Eye (tissue), 1 donor: ENCODE data around the gene PTPRT.

Experiments
- DNase-seq: peaks from one replicate; pipeline ENCODE4 v3.0.0-alpha.2; 2015

Gene PTPRT

GRCh38 chr20:42507874-42508273, 681.8 kb downstream of the PTPRT start:
- DNase-seq, result no peak

GRCh38 chr20:42506397-42506796, 683.3 kb downstream of the PTPRT start:
- no peak for DNase-seq

DNA sequence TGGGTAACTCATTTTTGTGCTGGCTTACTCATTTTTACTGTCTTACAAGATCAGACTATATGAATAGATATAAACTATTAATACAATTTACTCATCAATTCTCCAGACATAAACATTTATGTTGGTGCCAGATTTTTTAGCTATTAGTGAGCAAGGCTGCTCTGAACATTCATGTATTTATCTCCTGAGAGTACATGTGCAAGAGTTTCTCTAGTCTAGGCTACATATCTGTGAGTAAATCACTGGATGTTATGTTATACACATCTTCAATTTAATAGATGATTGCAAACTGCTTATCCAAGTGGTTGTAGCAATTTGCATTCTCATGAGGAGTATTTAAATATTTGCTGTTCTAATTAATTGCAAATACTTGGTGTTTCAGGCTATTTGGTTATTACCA, 687.1 kb downstream of the PTPRT start:
- DNase-seq, result no peak

GRCh38 chr20:42496595-42496994, 693.1 kb downstream of the PTPRT start:
- no peak for DNase-seq

DNA sequence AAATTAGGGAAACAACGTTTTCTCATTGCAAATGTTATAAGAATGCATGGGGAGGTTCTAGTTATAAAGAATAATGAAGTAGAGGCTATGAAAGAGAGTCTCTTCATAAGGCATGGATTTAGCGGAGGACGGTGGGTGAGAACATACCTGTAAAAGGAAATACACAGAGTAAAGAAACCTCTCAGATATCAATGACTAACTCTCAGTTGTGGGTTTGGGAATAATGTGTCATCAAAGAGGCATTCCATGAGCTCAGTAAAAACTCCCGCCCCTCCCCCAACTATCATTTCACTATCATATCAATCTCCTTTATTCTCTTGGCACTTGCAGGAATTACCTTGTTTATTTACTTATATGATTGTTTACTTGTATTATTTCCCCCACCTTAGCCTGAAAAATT, 695.4 kb downstream of the PTPRT start:
- DNase-seq, result no peak

DNA sequence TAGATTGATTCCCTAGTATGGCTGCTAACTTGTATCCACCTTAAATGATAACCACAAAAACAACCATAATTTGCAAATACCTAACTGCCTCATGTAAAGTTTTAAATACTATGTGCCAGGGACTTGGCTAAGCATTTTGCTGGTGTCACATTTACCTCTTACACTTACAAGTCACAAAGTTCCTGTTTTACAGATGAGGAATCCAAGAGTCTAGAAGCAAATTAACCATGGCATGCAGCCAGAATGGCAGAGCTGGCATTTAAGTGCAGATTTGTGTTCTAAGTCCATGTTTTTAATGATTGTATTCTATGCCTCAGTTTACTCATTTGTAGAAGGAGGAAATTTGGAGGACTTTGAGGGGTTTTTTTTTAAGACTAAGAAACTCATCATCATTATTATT, 696.7 kb downstream of the PTPRT start:
- DNase-seq, result no peak

- no peak for DNase-seq
Measured at GRCh38 chr20:42492290-42492689, 697.4 kb downstream of the PTPRT start.

- no peak for DNase-seq
Measured at GRCh38 chr20:42485556-42485955, 704.1 kb downstream of the PTPRT start.

DNA sequence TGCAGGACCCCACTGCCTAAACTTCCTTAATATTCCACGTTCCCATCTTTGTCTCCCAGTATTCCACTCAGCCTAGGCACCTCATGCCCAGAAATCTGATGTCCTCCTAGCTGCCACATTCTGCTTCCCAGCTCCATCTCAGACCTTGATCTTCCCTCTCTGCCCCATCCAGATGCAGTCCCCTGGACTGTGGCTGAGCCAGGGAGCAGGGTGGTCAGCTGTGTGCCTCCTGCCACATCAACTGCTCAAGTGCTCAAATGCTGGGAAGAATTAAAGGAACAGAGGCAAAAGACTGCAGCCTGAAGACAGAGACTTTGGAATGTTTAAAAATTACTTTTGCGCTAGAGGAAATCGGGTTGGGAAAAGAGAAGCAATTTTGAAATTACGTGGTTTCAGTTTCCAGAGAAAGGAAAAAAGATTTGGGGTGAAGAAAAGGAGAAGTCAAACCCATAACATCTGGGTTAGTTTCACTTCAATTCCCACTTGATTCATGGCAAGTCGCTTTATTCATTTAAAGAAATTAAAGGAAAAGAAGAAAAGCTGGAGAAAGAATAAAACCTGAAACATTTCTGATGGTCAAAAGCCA, 704.8 kb downstream of the PTPRT start:
- DNase-seq, result peak; percentile 4

- peak; percentile 72 for DNase-seq
Measured at GRCh38 chr20:42484335-42484734, 705.4 kb downstream of the PTPRT start.

GRCh38 chr20:42483730-42484303, 705.9 kb downstream of the PTPRT start:
- peak; percentile 13 for DNase-seq

DNA sequence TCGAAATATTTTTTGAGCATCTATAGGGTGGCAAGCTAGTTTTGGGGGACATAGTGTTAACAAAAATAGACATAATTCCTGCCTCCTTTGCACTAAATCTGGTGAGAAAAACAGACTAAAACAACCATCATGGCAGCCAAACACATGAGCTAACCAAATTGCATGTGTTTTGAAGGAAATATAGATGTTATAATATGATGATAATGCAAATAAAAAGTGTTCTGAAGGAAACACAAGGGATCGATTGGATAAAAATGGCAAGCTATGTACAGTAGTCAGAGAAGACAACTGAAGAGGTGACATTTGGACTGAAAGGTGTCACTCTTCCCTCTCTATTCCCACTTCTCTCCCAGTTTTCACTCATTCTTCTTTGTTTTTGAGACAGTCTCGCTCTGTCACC, 706.9 kb downstream of the PTPRT start:
- DNase-seq, result no peak

- DNase-seq, result no peak
Measured at GRCh38 chr20:42475773-42476172, 713.9 kb downstream of the PTPRT start.

- DNase-seq, result no peak
Measured at GRCh38 chr20:42474646-42475045, 715.1 kb downstream of the PTPRT start.

GRCh38 chr20:42472198-42472597, 717.5 kb downstream of the PTPRT start:
- no peak for DNase-seq

DNA sequence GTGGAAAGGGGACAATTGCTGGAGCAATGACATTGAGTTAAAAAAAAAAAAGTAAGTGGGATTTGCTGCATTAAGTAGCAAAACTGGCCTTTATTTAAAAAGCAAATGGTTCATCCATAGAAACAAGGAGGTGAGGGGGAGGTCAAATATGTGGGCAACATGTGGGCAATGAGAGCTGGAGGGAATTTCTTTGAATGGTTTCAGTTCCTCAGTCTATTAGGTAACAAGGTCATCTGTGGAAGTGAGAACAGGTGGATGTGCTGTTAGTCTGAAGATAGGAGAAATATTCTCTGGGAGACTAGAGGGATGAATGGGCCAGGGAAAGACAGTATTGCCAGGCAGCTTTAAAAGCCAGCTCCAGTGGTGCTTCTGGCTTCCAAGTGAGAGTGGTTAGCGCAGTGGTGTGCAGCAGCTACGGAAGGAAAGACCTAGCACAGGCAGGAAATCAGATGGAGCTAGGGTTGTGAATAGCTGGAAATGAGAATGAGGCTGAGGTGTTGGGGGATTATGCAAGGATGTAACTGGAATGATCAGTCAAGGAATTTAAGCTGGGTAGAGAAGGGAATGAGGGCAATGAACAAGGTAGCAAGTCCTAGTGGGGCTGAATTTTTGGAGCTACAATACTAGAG, 727.6 kb downstream of the PTPRT start:
- no peak for DNase-seq

- DNase-seq, result no peak
Measured at GRCh38 chr20:42461291-42461690, 728.4 kb downstream of the PTPRT start.

GRCh38 chr20:42447270-42447669, 742.4 kb downstream of the PTPRT start:
- DNase-seq, result no peak

DNA sequence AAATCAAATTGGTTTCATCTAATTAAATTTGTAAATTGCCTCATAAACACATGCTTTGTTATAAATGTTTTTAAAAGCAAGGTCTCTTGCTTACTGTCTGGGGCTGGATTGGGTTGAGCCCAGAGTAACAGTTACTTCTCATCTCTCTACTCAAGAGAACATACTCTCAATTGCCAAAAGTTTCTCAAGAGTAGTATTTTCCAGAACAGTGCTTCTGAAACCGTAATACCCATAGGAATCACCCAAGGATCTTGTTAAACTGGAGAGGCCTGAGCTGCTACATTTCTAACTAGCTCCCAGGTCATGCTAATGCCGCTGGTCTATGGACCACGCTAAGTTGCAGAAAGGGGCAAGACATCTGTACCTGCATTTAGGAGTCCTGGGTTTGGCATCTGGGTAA, 744.9 kb downstream of the PTPRT start:
- no peak for DNase-seq

DNA sequence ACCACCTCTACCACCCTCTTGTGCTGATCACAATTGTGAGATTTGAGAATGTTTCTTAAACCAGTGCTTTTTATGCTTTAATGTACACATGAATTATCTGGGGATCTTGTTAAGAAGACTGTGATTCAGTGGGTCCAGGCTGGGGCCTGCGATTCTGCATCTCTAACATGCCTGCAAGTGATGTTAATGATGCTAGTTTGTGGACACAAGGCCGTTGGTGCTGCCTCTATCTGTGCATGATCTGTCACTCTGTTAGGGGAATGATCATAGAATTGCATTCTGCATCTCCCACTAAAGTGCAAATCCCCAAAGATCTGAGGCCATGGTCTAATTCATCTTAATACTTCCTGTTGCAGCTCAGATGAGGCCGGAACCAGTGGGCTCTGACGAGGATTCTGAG, 746.5 kb downstream of the PTPRT start:
- no peak for DNase-seq

- DNase-seq, result peak; percentile 57
Measured at GRCh38 chr20:42442716-42443115, 747.0 kb downstream of the PTPRT start.

GRCh38 chr20:42441864-42442331, 747.8 kb downstream of the PTPRT start:
- peak; percentile 72 for DNase-seq

- no peak for DNase-seq
Measured at GRCh38 chr20:42441196-42441863, 748.4 kb downstream of the PTPRT start.

DNA sequence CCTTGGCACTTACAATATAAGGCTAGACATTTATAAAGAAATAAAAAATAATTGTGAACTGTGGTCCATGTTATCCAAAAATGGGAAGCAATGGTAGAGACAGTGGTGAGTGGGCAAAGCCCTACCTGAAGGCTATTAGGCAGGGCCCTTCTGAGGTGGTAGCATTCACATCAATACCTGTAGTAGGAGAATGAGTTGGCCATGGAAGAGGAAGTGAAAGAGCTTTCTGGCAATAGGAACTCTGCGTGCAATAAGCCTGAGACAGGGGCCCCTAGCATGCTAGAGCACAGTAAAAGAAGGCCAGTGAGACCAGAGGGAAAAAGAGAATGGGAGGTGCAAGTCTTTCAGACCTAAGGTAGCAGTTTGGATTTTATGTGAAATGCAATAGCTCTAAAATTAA, 754.5 kb downstream of the PTPRT start:
- no peak for DNase-seq
